Measurements from ENCODE around the gene CERCAM.
"Not testable (repeated sequence)": the region's sequence is repeated elsewhere in the genome, so short reads cannot be mapped to it uniquely, and the experiment has no call there.

CERCAM gene

GRCh38 chr9:128405077-128405779, 15.4 kb upstream of the CERCAM start:
- H3K27me3 Mint-ChIP-seq = peaks cover 31% of the 10 kb centered on the region
- H3K9me3 Mint-ChIP-seq = no peaks in the 10 kb centered on the region
- H3K4me3 Mint-ChIP-seq = no peak overlapping the region
- H3K4me1 Mint-ChIP-seq (ENCODE audit: low read depth) = peaks cover 4% of the 10 kb centered on the region
- H3K27ac Mint-ChIP-seq = no peak overlapping the region
- intact Hi-C loops (cut with micrococcal nuclease) = no loop called here
- no peaks in the 10 kb centered on the region for H3K36me3 Mint-ChIP-seq (ENCODE audit: low read depth)

GRCh38 chr9:128405780-128406171, 14.9 kb upstream of the CERCAM start:
- intact Hi-C loops (cut with micrococcal nuclease) = no loop called here
- Mint-ChIP-seq H3K4me1 (ENCODE audit: low read depth) (peaks cover 4% of the 10 kb centered on the region), H3K9me3 (no peaks in the 10 kb centered on the region), H3K27me3 (peaks cover 34% of the 10 kb centered on the region), H3K4me3 (no peak overlapping the region), H3K36me3 (ENCODE audit: low read depth) (no peaks in the 10 kb centered on the region), H3K27ac (no peak overlapping the region)

- Mint-ChIP-seq H3K4me1 (ENCODE audit: low read depth) (peaks cover 4% of the 10 kb centered on the region), H3K4me3 (no peak overlapping the region), H3K36me3 (ENCODE audit: low read depth) (no peaks in the 10 kb centered on the region), H3K9me3 (no peaks in the 10 kb centered on the region), H3K27me3 (peaks cover 44% of the 10 kb centered on the region), H3K27ac (no peak overlapping the region)
- intact Hi-C loops (cut with micrococcal nuclease) = no loop called here
Measured at GRCh38 chr9:128406848-128407391, 13.7 kb upstream of the CERCAM start.

- Mint-ChIP-seq H3K4me3 (no peak overlapping the region), H3K27me3 (peaks cover 50% of the 10 kb centered on the region), H3K4me1 (ENCODE audit: low read depth) (peaks cover 4% of the 10 kb centered on the region), H3K36me3 (ENCODE audit: low read depth) (no peaks in the 10 kb centered on the region), H3K27ac (no peak overlapping the region), H3K9me3 (no peaks in the 10 kb centered on the region)
- intact Hi-C loops (cut with micrococcal nuclease) = no loop called here
Measured at GRCh38 chr9:128408963-128409431, 11.7 kb upstream of the CERCAM start.

GRCh38 chr9:128409450-128409849, 11.2 kb upstream of the CERCAM start:
- Mint-ChIP-seq H3K27me3 (peaks cover 52% of the 10 kb centered on the region), H3K4me1 (ENCODE audit: low read depth) (peaks cover 4% of the 10 kb centered on the region), H3K4me3 (no peak overlapping the region), H3K36me3 (ENCODE audit: low read depth) (no peaks in the 10 kb centered on the region), H3K9me3 (no peaks in the 10 kb centered on the region), H3K27ac (no peak overlapping the region)
- intact Hi-C loops (cut with micrococcal nuclease) = no loop called here

- intact Hi-C loops (cut with micrococcal nuclease) = loop anchor here (5.0 kb wide), 1 partner anchor 113 kb away; no protein-coding TSS in a partner anchor
- H3K9me3 Mint-ChIP-seq = no peaks in the 10 kb centered on the region
- H3K4me1 Mint-ChIP-seq (ENCODE audit: low read depth) = peaks cover 4% of the 10 kb centered on the region
- H3K36me3 Mint-ChIP-seq (ENCODE audit: low read depth) = no peaks in the 10 kb centered on the region
- H3K27ac Mint-ChIP-seq = no peak overlapping the region
- H3K4me3 Mint-ChIP-seq = no peak overlapping the region
- peaks cover 55% of the 10 kb centered on the region for H3K27me3 Mint-ChIP-seq
Measured at GRCh38 chr9:128409978-128410377, 10.7 kb upstream of the CERCAM start.

- Mint-ChIP-seq H3K36me3 (ENCODE audit: low read depth) (no peaks in the 10 kb centered on the region), H3K9me3 (no peaks in the 10 kb centered on the region), H3K27me3 (peaks cover 66% of the 10 kb centered on the region), H3K4me1 (ENCODE audit: low read depth) (peaks cover 8% of the 10 kb centered on the region), H3K27ac (no peak overlapping the region), H3K4me3 (no peak overlapping the region)
- intact Hi-C loops (cut with micrococcal nuclease) = loop anchor here (1.0 to 5.0 kb wide), 2 partner anchors 49 to 114 kb away; no protein-coding TSS in a partner anchor
Measured at GRCh38 chr9:128411364-128412119, 9.1 kb upstream of the CERCAM start.

- Mint-ChIP-seq H3K9me3 (no peaks in the 10 kb centered on the region), H3K36me3 (ENCODE audit: low read depth) (no peaks in the 10 kb centered on the region), H3K4me3 (no peak overlapping the region), H3K27me3 (peaks cover 66% of the 10 kb centered on the region), H3K27ac (no peak overlapping the region), H3K4me1 (ENCODE audit: low read depth) (peaks cover 5% of the 10 kb centered on the region)
- intact Hi-C loops (cut with micrococcal nuclease) = loop anchor here (1.0 to 5.0 kb wide), 2 partner anchors 50 to 115 kb away; no protein-coding TSS in a partner anchor
Measured at GRCh38 chr9:128412120-128412790, 8.4 kb upstream of the CERCAM start.

GRCh38 chr9:128413728-128414127, 6.9 kb upstream of the CERCAM start:
- not testable (repeated sequence) for H3K36me3 Mint-ChIP-seq (ENCODE audit: low read depth); H3K27ac Mint-ChIP-seq; H3K4me1 Mint-ChIP-seq (ENCODE audit: low read depth); H3K9me3 Mint-ChIP-seq; H3K4me3 Mint-ChIP-seq
- intact Hi-C loops (cut with micrococcal nuclease) = loop anchor here (5.0 kb wide), 1 partner anchor 116 kb away; no protein-coding TSS in a partner anchor
- H3K27me3 Mint-ChIP-seq = peaks cover 68% of the 10 kb centered on the region

- Mint-ChIP-seq H3K9me3 (no peaks in the 10 kb centered on the region), H3K27ac (no peak overlapping the region), H3K27me3 (peaks cover 69% of the 10 kb centered on the region), H3K4me1 (ENCODE audit: low read depth) (peaks cover 11% of the 10 kb centered on the region), H3K36me3 (ENCODE audit: low read depth) (no peaks in the 10 kb centered on the region), H3K4me3 (no peak overlapping the region)
- intact Hi-C loops (cut with micrococcal nuclease) = loop anchor here (5.0 kb wide), 1 partner anchor 117 kb away; no protein-coding TSS in a partner anchor
Measured at GRCh38 chr9:128414461-128414860, 6.2 kb upstream of the CERCAM start.

- Mint-ChIP-seq H3K27ac (no peak overlapping the region), H3K4me3 (no peak overlapping the region), H3K4me1 (ENCODE audit: low read depth) (peaks cover 16% of the 10 kb centered on the region), H3K27me3 (peaks cover 68% of the 10 kb centered on the region), H3K9me3 (no peaks in the 10 kb centered on the region), H3K36me3 (ENCODE audit: low read depth) (no peaks in the 10 kb centered on the region)
- intact Hi-C loops (cut with micrococcal nuclease) = no loop called here
Measured at GRCh38 chr9:128415281-128415680, 5.4 kb upstream of the CERCAM start.

- no peak overlapping the region for H3K4me3 Mint-ChIP-seq
- H3K9me3 Mint-ChIP-seq = no peaks in the 10 kb centered on the region
- peaks cover 18% of the 10 kb centered on the region for H3K4me1 Mint-ChIP-seq (ENCODE audit: low read depth)
- peaks cover 63% of the 10 kb centered on the region for H3K27me3 Mint-ChIP-seq
- no peak overlapping the region for H3K27ac Mint-ChIP-seq
- intact Hi-C loops (cut with micrococcal nuclease) = no loop called here
- no peaks in the 10 kb centered on the region for H3K36me3 Mint-ChIP-seq (ENCODE audit: low read depth)
Measured at GRCh38 chr9:128416014-128416413, 4.6 kb upstream of the CERCAM start.

- no peaks in the 10 kb centered on the region for H3K36me3 Mint-ChIP-seq (ENCODE audit: low read depth)
- intact Hi-C loops (cut with micrococcal nuclease) = no loop called here
- H3K4me1 Mint-ChIP-seq (ENCODE audit: low read depth) = peaks cover 23% of the 10 kb centered on the region
- H3K27me3 Mint-ChIP-seq = peaks cover 62% of the 10 kb centered on the region
- H3K9me3 Mint-ChIP-seq = no peaks in the 10 kb centered on the region
- H3K27ac Mint-ChIP-seq = no peak overlapping the region
- no peak overlapping the region for H3K4me3 Mint-ChIP-seq
Measured at GRCh38 chr9:128416432-128417019, 4.1 kb upstream of the CERCAM start.
